ENCODE data around the gene SRPRA. TPM values are rescaled to one million over a fixed set of nuclear protein-coding genes. Genes with fewer than 3 reads are reported as not detected.
A peak's percentile ranks its signal among the peaks of the same experiment; 100 is the strongest.
"Not testable (repeated sequence)": the region's sequence is repeated elsewhere in the genome, so short reads cannot be mapped to it uniquely, and the experiment has no call there.

SRPRA gene
- total RNA-seq, 1 donor from 2014 or later = 43.9 TPM

GRCh38 chr11:126282736-126283591 lies 14.3 kb upstream of the SRPRA start, which contains the start of gene TIRAP:
TSS of gene TIRAP (plus strand) at chr11:126283093. CDS start at chr11:126290895, 7,802 bp downstream.
- peak; percentile 56 for DNase-seq

GRCh38 chr11:126282361-126282735 lies 13.7 kb upstream of the SRPRA start:
- DNase-seq = peak; percentile 42

DNA sequence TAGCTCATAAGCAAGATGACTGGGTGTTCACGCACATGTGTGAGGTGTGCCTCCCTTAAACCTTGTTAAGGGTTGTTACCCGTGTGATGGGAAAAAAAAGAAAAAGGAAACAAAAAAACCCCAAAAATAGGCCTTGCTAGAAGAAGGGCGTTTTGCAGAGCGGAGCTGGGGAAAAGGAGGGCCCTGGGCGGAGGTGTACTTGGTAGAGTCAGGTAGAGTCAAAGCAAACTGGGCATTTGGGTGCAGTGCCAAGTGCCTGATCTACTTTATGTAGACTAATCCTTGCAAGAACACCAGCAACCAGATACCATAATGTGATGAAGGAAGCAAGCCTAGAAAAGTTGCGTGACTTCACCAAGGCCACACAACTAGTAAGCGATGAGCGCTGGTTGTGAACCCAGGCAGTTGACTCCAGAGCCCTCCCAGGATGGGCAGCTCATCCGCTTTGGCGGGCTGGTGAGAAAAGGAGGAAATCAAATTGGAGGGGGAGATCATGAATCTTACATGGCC lies 13.0 kb upstream of the SRPRA start:
- DNase-seq = no peak

- DNase-seq = no peak
Observed at GRCh38 chr11:126281245-126281644, 12.6 kb upstream of the SRPRA start.

DNA sequence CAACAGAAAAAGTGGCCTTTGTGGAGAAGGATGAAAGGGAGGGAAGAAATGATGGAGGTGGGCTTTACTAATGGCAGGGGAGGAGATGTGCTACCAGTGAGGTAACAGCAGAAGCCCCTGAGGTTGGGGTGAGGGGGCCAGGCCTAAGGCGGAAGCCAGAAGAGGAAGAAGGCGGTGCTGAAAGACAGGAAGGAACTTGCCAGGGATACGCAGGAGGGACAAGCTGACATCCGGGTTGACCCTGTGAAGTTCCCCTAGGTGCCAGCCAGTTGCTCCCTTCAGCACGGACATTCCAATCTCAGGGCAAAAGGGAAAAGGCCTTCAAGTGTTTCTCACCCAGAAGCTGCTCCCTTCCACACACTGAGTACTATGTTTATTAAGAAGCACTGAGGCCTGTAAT lies 11.9 kb upstream of the SRPRA start:
- no peak for DNase-seq

DNA sequence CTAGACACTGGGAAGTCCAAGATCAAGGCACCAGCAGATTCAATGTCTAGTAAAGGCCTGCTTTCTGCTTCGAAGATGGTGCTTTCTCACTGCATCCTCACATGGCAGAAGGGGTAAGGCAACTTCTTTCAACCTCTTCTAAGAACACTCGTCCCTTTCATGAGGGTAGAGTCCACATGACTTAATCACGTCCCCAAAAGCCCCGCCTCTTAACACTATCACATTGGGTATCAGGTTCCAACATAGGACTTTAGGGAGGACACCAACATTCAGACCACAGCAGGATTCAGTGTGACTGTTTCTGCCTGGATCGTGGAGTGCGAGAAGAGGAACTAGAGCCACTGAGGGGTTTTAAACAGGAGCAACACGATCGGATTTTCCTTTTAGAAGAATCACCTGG lies 10.5 kb upstream of the SRPRA start:
- no peak for DNase-seq

DNA sequence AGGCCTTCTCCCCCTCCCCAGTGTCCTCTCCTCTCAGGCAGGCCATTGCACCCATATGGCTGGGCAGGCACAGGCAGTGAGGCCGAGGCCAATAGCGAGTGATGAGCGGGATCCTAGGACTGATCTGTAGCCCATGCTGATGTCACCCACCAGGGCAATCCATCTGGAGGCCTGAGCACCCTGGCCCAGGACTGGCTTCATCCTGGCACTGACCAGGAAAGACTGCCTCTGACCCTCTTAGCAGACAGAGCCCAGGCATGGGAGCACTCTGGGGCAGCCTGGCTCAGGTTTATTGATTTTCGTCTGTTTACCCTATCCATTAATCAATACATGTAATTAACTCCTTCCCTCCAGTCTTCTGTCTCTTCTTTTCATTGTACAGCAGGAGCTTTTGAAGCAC lies 9.1 kb upstream of the SRPRA start:
- no peak for DNase-seq

DNA sequence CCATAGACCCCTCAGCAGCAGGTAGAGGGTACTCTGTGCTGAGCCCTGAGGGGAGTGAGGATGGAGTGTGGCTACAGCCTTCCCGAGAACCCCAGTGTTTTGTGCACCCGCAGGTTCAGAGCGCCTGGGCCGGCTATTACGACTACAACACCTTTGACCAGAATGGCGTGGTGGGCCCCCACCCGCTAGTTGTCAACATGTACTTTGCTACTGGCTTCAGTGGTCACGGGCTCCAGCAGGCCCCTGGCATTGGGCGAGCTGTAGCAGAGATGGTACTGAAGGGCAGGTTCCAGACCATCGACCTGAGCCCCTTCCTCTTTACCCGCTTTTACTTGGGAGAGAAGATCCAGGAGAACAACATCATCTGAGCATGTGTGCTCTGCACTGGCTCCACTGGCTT lies 8.6 kb upstream of the SRPRA start:
- DNase-seq = no peak

- no peak for DNase-seq
Observed at GRCh38 chr11:126268361-126268707, 361 bp downstream of the SRPRA start.

DNA sequence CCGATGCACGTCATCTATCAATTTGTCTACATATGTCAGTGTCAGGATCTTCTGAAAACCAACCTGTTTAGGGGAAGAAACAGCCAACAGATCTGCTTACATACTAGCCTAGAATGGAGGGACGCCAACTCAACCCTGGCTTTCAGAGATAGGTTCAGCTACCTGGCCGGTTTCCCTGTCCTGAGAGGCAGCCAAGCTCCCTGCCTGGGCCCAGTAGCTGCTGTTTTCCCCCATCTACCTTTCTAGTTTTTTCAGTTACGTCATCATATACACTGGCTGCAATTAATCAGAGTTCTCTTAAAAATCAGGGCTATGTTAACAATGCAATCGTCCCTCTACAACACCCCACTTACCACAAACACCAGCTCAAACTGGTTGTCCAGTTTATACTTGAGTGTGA lies 1.0 kb downstream of the SRPRA start:
- no peak for DNase-seq

DNA sequence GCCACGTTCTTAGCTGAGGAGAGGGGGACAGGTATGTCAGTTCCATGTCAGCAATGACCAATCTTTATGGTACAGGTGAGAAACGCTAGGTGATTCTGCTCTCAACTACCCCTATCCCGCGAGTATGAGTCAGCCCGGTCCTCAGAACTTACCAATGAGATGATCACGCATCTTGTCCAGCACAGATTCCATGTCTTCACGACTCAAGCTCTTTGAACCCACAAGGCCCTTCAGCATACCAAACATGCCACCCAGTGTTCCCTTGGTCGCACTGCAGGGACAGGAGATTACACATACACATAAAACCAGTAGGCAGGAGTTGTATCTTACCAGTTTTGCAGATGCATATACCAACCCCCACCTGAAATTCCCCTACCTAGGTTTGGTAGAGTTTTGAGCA lies 2.9 kb downstream of the SRPRA start:
- peak; percentile 64 for DNase-seq

DNA sequence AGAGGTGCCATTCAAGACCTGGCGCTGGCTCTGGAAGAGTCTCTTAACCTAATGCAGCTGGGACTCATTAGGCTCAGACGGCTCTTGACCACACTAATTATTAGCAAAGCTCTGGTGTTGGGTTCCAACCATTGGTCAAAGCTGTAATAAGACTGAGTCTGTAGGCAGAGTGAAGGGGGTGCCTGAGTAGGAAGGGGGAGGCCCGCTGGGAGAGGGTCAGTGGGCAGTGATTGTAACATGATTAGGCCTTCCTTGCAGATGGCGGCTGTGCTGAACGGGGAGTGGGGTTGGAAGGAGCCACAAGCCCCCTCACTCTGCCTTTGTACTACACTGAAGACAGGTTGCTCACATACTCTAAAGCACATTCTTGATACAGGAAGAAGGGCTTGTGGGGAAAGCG lies 5.2 kb downstream of the SRPRA start:
- no peak for DNase-seq

DNA sequence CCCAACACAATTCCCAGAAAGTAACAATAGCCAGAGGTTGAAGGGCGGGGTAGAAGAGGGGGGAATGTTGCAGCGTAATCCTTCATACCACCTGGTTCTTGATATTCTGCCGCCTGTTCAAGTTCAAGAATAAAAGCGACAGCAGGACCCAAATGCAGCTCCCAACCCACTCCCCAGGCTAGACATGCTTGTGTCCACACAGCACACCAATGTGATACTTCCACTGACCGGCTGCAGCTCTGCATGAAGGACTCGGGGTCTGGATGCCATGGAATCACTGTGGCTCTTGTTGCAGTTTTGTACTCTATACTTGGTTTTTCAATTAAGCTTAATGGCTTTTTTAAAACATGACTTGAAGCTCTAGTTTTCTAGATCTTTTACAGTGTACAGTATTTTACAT lies 6.5 kb downstream of the SRPRA start:
- DNase-seq = no peak

GRCh38 chr11:126257764-126258163 lies 10.9 kb downstream of the SRPRA start:
- DNase-seq = peak; percentile 22

DNA sequence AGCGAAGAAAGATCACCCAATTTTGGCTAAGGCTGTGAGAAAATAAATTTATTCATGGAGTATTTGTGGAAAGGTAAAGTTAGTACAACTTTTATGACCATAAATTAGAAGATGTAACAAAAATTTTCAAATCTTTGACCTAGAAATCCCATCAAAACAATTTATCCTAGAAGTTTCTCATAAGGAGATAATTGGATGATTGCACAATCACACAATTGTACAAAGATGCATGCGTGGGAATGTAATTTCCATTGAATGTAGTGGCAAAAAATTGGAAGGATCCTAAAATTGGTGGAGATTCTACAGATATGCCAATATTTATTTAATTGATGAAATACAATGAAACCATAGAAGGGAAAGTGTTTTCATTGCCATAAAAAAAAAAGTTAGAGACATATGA lies 11.6 kb downstream of the SRPRA start:
- DNase-seq = no peak

DNA sequence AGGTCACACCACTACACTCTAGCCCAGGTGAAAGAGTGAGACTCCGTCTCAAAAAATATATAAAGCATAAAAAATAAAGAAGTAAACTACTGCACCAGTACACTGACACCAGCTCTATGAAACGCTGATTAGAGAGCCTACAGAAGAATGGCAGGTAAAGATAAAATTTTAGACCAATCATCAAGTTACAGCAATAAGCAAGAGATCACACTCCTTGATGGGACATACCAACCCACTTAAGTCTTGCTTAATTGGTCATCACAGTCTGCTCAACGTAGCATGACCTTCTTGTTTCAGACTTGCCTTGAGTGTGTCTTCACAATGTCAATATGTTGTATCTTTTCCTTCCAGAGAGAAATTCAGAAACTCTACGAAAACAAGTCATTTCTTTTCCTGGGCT lies 12.5 kb downstream of the SRPRA start:
- no peak for DNase-seq

GRCh38 chr11:126255507-126255906 lies 13.2 kb downstream of the SRPRA start:
- DNase-seq = not testable (repeated sequence)

- DNase-seq = no peak
Observed at GRCh38 chr11:126254819-126255218, 13.9 kb downstream of the SRPRA start.

DNA sequence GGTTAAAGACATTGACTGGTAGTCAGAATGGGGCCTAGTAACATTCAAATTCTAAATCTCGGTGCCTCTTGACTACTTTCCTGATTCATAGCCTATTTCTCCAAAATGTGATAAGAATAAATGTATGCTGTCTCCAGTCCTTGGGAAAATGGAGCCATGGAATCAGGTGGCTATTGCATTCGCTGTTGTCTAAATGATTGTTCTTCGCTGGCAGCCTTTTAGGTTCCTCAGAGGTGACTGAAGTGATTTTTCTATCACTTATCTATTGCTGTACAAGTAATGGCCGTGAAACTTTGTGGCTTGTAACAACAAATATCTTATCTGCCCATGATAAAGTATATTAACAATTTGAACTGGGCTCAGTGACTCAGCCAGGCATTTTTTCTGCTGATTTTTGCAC lies 15.4 kb downstream of the SRPRA start:
- no peak for DNase-seq

GRCh38 chr11:126246636-126247035 lies 22.1 kb downstream of the SRPRA start:
- DNase-seq = peak; percentile 88

DNA sequence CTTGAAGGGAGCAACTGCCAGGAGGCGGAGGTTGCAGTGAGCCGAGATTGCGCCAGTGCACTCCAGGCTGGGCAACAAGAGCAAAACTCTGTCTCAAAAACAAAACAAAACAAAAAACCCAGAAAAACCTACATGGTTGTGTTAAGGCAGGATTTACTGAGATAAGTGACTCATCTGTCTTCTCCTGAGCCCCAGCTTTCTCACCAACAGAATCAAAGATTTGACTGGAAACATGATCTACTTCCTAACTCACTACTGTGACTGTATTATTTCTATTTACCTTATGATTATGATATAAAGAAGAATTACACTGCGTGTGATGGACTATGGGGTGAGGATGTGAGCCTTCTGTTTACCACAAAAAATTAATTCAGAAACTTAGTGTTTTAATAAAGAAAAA lies 35.3 kb downstream of the SRPRA start:
- DNase-seq = peak; percentile 16

DNA sequence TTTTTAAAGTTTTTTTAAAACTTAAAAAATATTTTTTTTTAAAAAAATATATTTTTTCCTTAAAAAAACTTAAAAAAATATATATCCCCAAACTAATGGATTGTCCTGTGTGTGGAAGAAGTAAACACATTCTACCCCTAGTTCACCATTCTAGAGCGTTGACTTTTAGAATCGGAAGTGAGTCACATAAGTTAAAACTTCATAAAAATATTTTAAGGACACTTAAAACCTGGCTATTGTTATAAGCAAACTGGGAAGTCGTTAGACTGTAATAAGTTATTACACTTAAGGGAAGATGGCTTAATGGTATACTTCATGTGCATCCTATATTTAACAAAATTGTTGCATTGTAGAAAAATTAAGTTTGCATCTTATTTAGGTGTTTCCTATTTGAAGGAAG lies 36.0 kb downstream of the SRPRA start:
- DNase-seq = peak; percentile 37

- peak; percentile 86 for DNase-seq
Observed at GRCh38 chr11:126231725-126232459, 36.8 kb downstream of the SRPRA start.

All from dermis blood vessel endothelial cell (primary cell).